ENCODE data around the gene WNT6.

Gene WNT6

GRCh38 chr2:218859556-218859987 lies at the start of gene WNT6:
Gene WNT6 (plus strand): TSS chr2:218859805. CDS start chr2:218860038, 233 bp downstream.
- peaks cover 20% of the 10 kb centered on the region for H3K4me1 Mint-ChIP-seq (ENCODE audit: low read depth)
- no peak within 1 kb of the TSS for H3K27ac Mint-ChIP-seq
- H3K4me3 Mint-ChIP-seq: peak within 1 kb of the TSS; percentile 47
- peaks cover 82% of the 10 kb centered on the region for H3K27me3 Mint-ChIP-seq
- no peaks in the 10 kb centered on the region for H3K36me3 Mint-ChIP-seq (ENCODE audit: low read depth)
- no peak for DNase-seq
- H3K9me3 Mint-ChIP-seq: no peaks in the 10 kb centered on the region

DNA sequence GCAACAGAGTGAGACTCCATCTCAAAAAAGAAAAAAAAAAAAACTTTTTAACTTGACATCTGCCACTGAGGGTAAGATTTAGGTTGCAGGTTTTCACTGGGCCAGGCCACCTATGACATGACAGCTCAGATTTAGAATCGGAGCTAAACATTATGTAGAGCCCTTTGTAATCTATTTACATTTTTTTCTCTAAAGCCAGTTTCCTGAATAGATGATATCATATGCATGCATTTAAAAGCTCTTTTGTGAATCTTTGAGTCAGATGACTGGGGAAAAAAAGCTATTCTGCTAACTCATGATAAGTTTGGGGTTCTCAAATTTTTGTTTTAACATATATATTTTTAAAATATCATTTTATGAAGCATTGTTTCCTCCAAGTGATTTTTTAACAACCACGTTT lies 49.3 kb upstream of the WNT6 start:
- Mint-ChIP-seq H3K36me3 (ENCODE audit: low read depth) (no peaks in the 10 kb centered on the region), H3K4me3 (no peak overlapping the region), H3K27ac (no peak overlapping the region), H3K9me3 (no peaks in the 10 kb centered on the region), H3K4me1 (ENCODE audit: low read depth) (peaks cover 2% of the 10 kb centered on the region), H3K27me3 (peaks cover 42% of the 10 kb centered on the region)
- DNase-seq: no peak

GRCh38 chr2:218811382-218811781 lies 48.2 kb upstream of the WNT6 start:
- no peaks in the 10 kb centered on the region for H3K9me3 Mint-ChIP-seq
- no peaks in the 10 kb centered on the region for H3K36me3 Mint-ChIP-seq (ENCODE audit: low read depth)
- H3K4me1 Mint-ChIP-seq (ENCODE audit: low read depth): peaks cover 1% of the 10 kb centered on the region
- DNase-seq: no peak
- no peak overlapping the region for H3K27ac Mint-ChIP-seq
- H3K4me3 Mint-ChIP-seq: no peak overlapping the region
- peaks cover 35% of the 10 kb centered on the region for H3K27me3 Mint-ChIP-seq

- H3K27ac Mint-ChIP-seq: no peak overlapping the region
- no peaks in the 10 kb centered on the region for H3K9me3 Mint-ChIP-seq
- DNase-seq: no peak
- peaks cover 29% of the 10 kb centered on the region for H3K27me3 Mint-ChIP-seq
- H3K4me3 Mint-ChIP-seq: no peak overlapping the region
- H3K4me1 Mint-ChIP-seq (ENCODE audit: low read depth): no peaks in the 10 kb centered on the region
- H3K36me3 Mint-ChIP-seq (ENCODE audit: low read depth): no peaks in the 10 kb centered on the region
These were observed 47.3 kb upstream of the WNT6 start for GRCh38 chr2:218812096-218812815.

DNA sequence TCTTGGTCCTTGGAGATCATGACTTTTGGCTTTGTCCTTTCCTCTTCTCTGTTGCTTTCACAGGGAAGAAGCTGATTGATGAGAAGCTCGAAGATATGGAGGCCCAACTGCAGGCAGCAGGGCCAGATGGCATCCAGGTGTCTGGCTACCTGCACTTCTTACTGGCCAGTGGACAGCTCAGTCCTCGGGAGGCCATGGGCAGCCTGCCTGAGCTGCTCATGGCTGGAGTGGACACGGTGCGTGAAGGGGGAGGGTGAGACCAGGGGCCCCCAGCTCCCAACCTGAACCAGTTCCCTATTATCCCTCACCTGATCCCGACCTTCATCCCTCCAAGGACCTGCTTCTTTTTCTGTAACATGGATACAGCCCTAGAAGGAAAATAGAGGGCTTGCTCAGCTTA lies 46.7 kb upstream of the WNT6 start:
- Mint-ChIP-seq H3K36me3 (ENCODE audit: low read depth) (no peaks in the 10 kb centered on the region), H3K27me3 (peaks cover 28% of the 10 kb centered on the region)

DNA sequence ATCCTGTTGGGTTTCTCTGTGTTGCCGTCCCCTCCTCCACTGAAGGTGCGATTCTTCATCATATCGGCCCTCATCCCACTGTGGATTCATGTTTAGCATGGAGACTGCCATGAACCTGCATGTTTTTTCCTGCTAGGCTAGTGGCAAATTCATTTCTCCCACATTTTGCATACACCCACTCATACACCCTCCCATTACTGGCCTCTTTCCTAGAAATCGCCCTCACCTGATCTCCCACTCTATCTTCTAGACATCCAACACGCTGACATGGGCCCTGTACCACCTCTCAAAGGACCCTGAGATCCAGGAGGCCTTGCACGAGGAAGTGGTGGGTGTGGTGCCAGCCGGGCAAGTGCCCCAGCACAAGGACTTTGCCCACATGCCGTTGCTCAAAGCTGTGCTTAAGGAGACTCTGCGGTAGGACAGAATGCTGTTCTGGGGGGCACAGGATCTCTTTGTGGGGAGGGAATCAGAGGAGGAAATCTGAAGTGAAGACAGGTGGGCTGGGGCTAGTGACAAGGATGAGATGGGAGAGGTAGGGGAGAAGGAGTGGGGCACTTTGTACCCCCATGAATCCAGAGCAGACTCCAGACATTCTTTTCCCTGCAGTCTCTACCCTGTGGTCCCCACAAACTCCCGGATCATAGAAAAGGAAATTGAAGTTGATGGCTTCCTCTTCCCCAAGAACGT lies 45.7 kb upstream of the WNT6 start:
- Mint-ChIP-seq H3K27ac (no peak overlapping the region), H3K27me3 (peaks cover 21% of the 10 kb centered on the region), H3K4me1 (ENCODE audit: low read depth) (no peaks in the 10 kb centered on the region)

More for the DNA sequence above, 46.7 kb upstream of the WNT6 start:
- Mint-ChIP-seq H3K4me3 (no peak overlapping the region), H3K4me1 (ENCODE audit: low read depth) (no peaks in the 10 kb centered on the region), H3K9me3 (no peaks in the 10 kb centered on the region), H3K27ac (no peak overlapping the region)
- no peak for DNase-seq

DNA sequence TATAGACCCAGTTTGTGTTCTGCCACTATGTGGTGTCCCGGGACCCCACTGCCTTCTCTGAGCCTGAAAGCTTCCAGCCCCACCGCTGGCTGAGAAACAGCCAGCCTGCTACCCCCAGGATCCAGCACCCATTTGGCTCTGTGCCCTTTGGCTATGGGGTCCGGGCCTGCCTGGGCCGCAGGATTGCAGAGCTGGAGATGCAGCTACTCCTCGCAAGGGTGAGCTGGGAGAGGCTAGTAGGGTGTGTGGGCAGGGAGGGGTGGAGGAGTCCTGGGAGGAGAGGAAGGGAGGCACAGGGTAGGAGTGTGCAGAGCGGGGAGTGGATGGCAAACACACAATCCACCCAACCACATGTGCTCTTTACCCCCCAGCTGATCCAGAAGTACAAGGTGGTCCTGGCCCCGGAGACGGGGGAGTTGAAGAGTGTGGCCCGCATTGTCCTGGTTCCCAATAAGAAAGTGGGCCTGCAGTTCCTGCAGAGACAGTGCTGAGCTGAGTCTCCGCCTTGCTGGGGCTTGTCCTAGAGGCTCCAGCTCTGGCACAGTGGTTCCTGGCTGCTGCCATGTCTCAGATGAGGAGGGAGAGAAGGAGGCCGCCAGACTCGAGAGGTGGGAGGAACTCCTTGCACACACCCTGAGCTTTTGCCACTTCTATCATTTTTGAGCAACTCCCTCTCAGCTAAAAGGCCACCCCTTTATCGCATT lies 44.9 kb upstream of the WNT6 start:
- Mint-ChIP-seq H3K9me3 (no peaks in the 10 kb centered on the region), H3K4me1 (ENCODE audit: low read depth) (no peaks in the 10 kb centered on the region), H3K27ac (no peak overlapping the region), H3K27me3 (peaks cover 13% of the 10 kb centered on the region), H3K36me3 (ENCODE audit: low read depth) (no peaks in the 10 kb centered on the region), H3K4me3 (no peak overlapping the region)
- DNase-seq: no peak

More for the DNA sequence above, 45.7 kb upstream of the WNT6 start:
- no peak for DNase-seq
- Mint-ChIP-seq H3K36me3 (ENCODE audit: low read depth) (no peaks in the 10 kb centered on the region), H3K9me3 (no peaks in the 10 kb centered on the region), H3K4me3 (no peak overlapping the region)

- peaks cover 10% of the 10 kb centered on the region for H3K27me3 Mint-ChIP-seq
- H3K9me3 Mint-ChIP-seq: no peaks in the 10 kb centered on the region
These were observed 44.4 kb upstream of the WNT6 start for GRCh38 chr2:218815244-218815637.

DNA sequence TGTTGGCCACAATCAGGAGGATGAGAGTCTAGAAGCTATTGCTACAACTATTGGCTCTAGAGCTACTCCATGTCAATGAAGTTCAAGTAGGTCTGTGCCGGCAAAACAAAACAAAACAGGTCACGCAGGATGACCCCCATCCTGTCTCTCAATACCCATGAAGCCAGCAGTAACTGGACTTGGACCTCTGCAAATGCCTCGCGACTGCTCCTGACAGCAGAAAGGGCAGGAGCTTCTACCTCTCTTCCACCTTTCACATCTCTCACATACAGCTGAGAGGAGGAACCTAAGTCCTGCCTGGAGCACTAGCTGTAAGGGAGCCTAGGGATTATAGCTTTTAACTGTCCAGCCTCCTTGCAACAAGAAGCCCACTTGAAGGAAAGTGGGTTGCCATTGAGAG lies 44.0 kb upstream of the WNT6 start:
- H3K36me3 Mint-ChIP-seq (ENCODE audit: low read depth): no peaks in the 10 kb centered on the region
- no peaks in the 10 kb centered on the region for H3K9me3 Mint-ChIP-seq
- no peak overlapping the region for H3K4me3 Mint-ChIP-seq
- no peaks in the 10 kb centered on the region for H3K4me1 Mint-ChIP-seq (ENCODE audit: low read depth)
- H3K27me3 Mint-ChIP-seq: peaks cover 10% of the 10 kb centered on the region
- DNase-seq: no peak
- no peak overlapping the region for H3K27ac Mint-ChIP-seq

More at GRCh38 chr2:218815244-218815637, 44.4 kb upstream of the WNT6 start:
- H3K36me3 Mint-ChIP-seq (ENCODE audit: low read depth): no peaks in the 10 kb centered on the region
- no peak for DNase-seq
- no peaks in the 10 kb centered on the region for H3K4me1 Mint-ChIP-seq (ENCODE audit: low read depth)
- H3K27ac Mint-ChIP-seq: no peak overlapping the region
- H3K4me3 Mint-ChIP-seq: no peak overlapping the region

DNA sequence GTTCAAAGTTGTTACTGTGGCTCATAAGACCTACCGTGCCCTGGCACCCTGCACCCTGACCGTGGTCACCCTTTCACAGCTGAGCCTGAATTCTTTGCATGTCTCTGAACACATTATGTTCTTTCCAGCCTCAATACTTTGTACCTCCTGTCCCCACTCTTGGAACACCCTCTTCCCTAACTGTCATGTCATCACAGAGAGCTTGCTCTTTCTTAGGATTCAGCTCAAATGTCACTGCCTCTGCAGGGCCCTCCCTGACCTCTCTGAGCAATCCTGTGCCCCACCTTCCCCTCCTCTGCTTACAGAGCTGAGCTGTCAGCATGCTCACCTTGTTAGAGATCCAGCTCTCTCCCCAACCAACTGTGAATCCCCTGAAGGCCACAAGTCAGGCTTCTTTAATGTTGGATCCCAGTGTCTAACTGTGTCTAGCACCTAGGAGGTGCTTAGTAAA lies 43.0 kb upstream of the WNT6 start:
- H3K36me3 Mint-ChIP-seq (ENCODE audit: low read depth): no peaks in the 10 kb centered on the region
- no peak for DNase-seq
- no peak overlapping the region for H3K27ac Mint-ChIP-seq
- H3K9me3 Mint-ChIP-seq: no peaks in the 10 kb centered on the region
- H3K27me3 Mint-ChIP-seq: peaks cover 4% of the 10 kb centered on the region
- no peaks in the 10 kb centered on the region for H3K4me1 Mint-ChIP-seq (ENCODE audit: low read depth)
- no peak overlapping the region for H3K4me3 Mint-ChIP-seq

DNA sequence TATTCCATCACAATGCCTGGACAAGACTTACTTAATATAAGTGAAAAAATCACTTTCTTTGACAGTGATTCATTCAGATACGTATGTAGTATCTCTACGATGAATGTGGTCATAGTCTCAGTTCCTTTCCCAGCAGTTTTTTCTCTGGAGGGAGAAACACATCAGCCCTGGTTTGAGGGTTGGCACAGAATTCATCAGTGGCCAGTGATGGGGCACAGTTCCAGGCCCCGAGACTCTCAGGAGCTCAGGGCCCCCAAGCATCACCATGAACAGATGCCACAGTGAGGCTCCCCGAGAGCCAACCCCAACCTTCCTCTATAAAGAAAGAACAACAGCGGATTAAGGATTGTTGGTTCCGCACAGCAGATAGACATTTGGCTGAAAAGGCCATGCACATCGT lies 40.5 kb upstream of the WNT6 start:
- Mint-ChIP-seq H3K4me3 (no peak overlapping the region), H3K27me3 (peaks cover 3% of the 10 kb centered on the region), H3K27ac (no peak overlapping the region), H3K4me1 (ENCODE audit: low read depth) (no peaks in the 10 kb centered on the region), H3K9me3 (no peaks in the 10 kb centered on the region), H3K36me3 (ENCODE audit: low read depth) (no peaks in the 10 kb centered on the region)
- no peak for DNase-seq

DNA sequence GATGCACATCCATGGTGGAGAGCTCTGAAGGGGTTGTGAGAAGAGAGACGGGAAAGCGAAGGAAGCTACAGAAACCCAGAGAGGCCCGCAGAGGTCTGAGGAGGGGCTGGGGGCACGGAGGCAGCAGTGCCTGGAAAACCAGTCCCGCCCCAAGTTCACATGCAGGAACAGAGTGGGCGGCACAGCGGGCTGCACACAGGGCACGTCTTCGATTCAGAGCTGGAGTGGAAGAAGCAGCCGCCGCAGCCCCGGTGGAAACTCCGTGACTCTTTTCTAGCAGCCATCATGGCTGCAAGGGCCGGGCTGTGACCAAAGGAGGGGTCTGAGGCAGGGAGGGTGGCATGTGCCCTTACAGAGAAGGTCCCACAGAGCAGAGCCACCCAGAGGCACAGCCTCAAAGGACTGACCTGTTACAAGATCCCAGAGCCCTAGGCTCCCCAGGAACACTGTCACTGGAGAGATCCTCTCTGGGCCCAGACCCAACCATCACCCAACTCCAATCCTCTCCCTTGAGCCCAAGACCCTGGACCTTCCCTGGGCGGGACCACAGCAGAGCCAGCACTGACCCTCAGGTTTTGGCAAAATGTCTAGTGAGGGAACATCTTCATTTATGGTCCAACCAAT lies 38.7 kb upstream of the WNT6 start:
- Mint-ChIP-seq H3K27ac (no peak overlapping the region), H3K36me3 (ENCODE audit: low read depth) (no peaks in the 10 kb centered on the region), H3K4me3 (no peak overlapping the region), H3K4me1 (ENCODE audit: low read depth) (no peaks in the 10 kb centered on the region), H3K27me3 (peaks cover 3% of the 10 kb centered on the region), H3K9me3 (no peaks in the 10 kb centered on the region)
- no peak for DNase-seq

- Mint-ChIP-seq H3K27ac (no peak overlapping the region), H3K27me3 (peaks cover 3% of the 10 kb centered on the region), H3K36me3 (ENCODE audit: low read depth) (no peaks in the 10 kb centered on the region), H3K9me3 (no peaks in the 10 kb centered on the region), H3K4me1 (ENCODE audit: low read depth) (no peaks in the 10 kb centered on the region), H3K4me3 (no peak overlapping the region)
- no peak for DNase-seq
These were observed 37.9 kb upstream of the WNT6 start for GRCh38 chr2:218821605-218822211.

DNA sequence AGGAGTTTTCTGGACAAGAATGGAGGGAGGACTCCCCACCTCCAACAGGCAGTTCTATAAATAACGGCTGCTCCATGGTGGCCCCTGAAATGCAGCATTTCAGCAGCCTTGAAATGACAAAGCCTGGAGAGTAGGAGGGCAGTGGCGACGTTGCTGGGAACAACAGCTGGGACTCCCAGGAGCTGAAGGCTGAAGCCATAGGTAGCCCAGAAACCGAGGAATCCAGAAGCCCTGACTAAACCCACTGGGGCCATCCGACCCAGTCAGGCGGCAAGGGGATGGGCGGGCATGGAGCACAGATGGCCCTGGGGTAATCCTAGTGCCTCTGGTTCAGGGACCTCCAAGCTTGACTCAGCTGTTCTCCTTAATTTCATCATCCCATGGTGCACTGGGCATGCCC lies 37.0 kb upstream of the WNT6 start:
- Mint-ChIP-seq H3K27me3 (peaks cover 3% of the 10 kb centered on the region), H3K36me3 (ENCODE audit: low read depth) (no peaks in the 10 kb centered on the region), H3K4me1 (ENCODE audit: low read depth) (no peaks in the 10 kb centered on the region), H3K27ac (no peak overlapping the region), H3K9me3 (no peaks in the 10 kb centered on the region), H3K4me3 (no peak overlapping the region)
- DNase-seq: no peak
